MG63 (cell line): ENCODE data around the gene METTL27. TPM values are rescaled to one million over a fixed set of nuclear protein-coding genes. Genes with fewer than 3 reads are reported as not detected.
A peak's percentile ranks its signal among the peaks of the same experiment; 100 is the strongest.
"Not testable (repeated sequence)": the region's sequence is repeated elsewhere in the genome, so short reads cannot be mapped to it uniquely, and the experiment has no call there.

ENCODE experiments used
- DNase-seq: peaks from one replicate; pipeline ENCODE4 v3.0.0-alpha.2; 2020
- H3K27me3 ChIP-seq: fragments of 250-450 bp; sonication (Bioruptor Pico); 2 replicates; pipeline ENCODE4 v1.5.1; 2020; ENCODE audit warnings: mild to moderate bottlenecking, moderate library complexity
- H3K36me3 ChIP-seq: fragments of 250-450 bp; sonication (Bioruptor Pico); 2 replicates; pipeline ENCODE4 v1.5.1; 2020; ENCODE audit warnings: mild to moderate bottlenecking, moderate library complexity
- H3K4me3 ChIP-seq: fragments of 250-450 bp; sonication (Bioruptor Pico); 2 replicates; pipeline ENCODE4 v1.5.1; 2020; ENCODE audit warnings: mild to moderate bottlenecking, moderate library complexity
- H3K9me3 ChIP-seq: fragments of 250-450 bp; sonication (Bioruptor Pico); 2 replicates; pipeline ENCODE4 v1.5.1; 2020; ENCODE audit warnings: mild to moderate bottlenecking, moderate library complexity
- total RNA-seq: library from RNA; depleted of rRNA; stranded (reverse); fragments of >200 nt; shearing (Covaris generic); gene quantifications from 2 replicates; pipeline ENCODE4 v1.2.3, GENCODE V29; 2014; ENCODE audit warnings: low replicate concordance; rRNA removed

METTL27 gene
- total RNA-seq, 1 experiment from 2014 or later = not detected

DNA sequence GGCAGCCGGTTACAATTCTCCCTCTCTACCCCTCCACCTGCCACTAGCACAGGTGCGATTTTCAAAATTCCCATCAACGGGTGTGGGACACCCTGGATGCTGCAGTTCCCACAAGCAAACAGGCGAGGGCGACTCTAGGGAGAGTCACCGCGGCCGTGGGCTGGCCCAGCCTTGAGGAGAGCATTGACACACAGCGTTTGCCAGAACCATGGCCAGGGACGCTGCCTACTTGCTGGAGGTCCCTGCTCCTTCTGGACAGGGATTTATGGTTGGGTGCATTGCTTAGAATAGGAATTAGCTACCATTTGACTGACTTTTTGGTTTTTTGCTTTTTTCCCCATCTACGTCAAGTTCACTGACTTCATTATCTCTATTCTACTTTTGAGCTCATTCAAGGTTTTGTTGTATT is 30.6 kb downstream of the METTL27 start:
- no peaks in the 10 kb centered on the region for H3K27me3 ChIP-seq
- no peaks in the 10 kb centered on the region for H3K9me3 ChIP-seq
- no peak for DNase-seq
- H3K36me3 ChIP-seq = no peaks in the 10 kb centered on the region
- no peak overlapping the region for H3K4me3 ChIP-seq

DNA sequence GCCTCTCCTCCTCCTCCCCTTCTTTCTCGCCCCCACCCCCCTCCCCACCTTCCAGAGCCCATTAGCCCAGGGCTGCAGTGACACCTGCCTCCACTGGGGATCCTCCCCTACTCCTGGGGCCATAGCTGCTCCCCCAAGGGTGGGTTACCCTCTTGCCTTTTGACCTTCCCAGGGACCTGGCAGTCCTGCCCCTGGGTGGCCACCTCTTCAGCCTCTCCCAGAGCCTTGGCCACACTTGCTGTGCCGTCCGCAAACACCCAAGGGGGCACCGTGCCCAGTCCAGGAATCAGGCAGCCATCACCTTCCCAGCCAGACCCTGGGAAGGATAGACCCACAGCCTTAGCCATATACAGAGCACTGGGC is 31.3 kb downstream of the METTL27 start:
- DNase-seq = no peak
- no peak overlapping the region for H3K4me3 ChIP-seq
- H3K36me3 ChIP-seq = no peaks in the 10 kb centered on the region
- H3K9me3 ChIP-seq = no peaks in the 10 kb centered on the region
- no peaks in the 10 kb centered on the region for H3K27me3 ChIP-seq

GRCh38 chr7:73809467-73809951 is 32.8 kb downstream of the METTL27 start:
- Histone ChIP-seq H3K4me3 (no peak overlapping the region), H3K9me3 (no peaks in the 10 kb centered on the region), H3K27me3 (no peaks in the 10 kb centered on the region), H3K36me3 (no peaks in the 10 kb centered on the region)
- DNase-seq = no peak

DNA sequence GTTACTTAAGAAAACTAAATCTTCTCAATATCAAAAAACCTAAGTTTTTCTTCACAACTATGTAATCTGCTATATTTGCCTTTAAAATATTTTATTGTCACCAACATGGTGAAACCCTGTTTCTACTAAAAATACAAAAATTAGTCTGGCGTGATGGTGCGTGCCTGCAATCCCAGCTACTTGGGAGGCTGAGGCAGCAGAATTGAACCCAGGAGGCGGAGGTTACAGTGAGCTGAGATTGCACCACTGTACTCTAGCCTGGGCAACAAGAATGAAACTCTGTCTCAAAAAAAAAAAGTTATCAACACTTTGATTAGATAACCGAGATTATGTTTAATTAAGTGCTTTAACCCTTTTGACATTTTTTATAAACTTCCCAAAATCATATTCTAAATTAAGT is 39.9 kb downstream of the METTL27 start:
- Histone ChIP-seq H3K9me3 (no peaks in the 10 kb centered on the region), H3K27me3 (no peaks in the 10 kb centered on the region), H3K4me3 (no peak overlapping the region), H3K36me3 (no peaks in the 10 kb centered on the region)
- no peak for DNase-seq

GRCh38 chr7:73801577-73801976 is 40.7 kb downstream of the METTL27 start:
- H3K9me3 ChIP-seq = no peaks in the 10 kb centered on the region
- H3K36me3 ChIP-seq = no peaks in the 10 kb centered on the region
- H3K4me3 ChIP-seq = no peak overlapping the region
- H3K27me3 ChIP-seq = no peaks in the 10 kb centered on the region
- DNase-seq = no peak

DNA sequence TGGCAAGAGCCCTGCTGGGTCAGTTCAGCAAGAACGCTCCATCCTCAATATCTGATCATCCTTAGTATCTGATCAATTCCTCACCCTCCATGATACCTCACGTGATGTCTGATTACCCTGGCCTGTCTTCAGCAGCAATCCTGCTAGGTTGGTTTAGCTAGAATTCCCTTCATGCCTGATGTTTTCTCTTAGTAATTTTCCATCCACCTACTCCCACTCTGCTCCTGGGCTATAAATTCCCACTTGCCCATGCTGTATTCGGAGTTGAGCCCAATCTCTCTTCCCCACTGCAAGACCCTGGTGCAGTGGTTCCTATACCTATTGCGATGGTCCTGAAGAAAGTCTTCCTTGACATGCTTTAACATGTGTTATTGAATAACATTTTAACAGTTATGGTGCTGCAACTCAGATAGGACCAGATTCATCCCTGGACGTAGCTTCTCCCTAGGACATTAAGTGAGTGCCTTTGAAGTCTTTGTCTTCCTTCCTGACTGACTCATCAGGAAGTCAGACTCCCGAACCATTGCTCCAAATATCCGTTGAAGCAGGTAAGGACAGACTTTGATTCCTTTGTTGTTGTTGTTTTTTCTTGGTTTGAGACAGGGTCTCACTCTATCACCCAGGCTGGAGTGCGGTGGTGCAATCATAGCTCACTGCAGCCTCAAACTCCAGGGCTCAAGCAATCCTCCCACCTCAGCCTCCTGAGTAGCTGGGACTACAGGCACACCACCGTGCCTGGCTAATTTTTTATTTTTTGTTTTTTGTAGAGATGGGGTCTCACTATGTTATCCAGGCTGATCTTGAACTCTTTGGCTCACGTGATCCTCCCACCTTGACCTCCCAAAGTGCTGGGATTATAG is 42.8 kb downstream of the METTL27 start:
- Histone ChIP-seq H3K9me3 (no peaks in the 10 kb centered on the region), H3K27me3 (no peaks in the 10 kb centered on the region)
- DNase-seq = no peak

DNA sequence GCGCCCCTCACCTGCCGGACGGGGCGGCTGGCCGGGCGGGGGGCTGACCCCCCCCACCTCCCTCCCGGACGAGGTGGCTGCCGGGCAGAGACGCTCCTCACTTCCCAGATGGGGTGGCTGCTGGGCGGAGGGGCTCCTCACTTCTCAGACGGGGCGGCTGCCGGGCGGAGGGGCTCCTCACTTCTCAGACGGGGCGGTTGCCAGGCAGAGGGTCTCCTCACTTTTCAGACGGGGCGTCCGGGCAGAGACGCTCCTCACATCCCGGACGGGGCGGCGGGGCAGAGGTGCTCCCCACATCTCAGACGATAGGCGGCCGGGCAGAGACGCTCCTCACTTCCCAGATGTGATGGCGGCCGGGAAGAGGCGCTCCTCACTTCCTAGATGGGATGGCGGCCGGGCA is 45.1 kb downstream of the METTL27 start:
- not testable (repeated sequence) for H3K9me3 ChIP-seq, H3K4me3 ChIP-seq, H3K36me3 ChIP-seq, DNase-seq, H3K27me3 ChIP-seq

More for the DNA sequence above, 42.8 kb downstream of the METTL27 start:
- H3K4me3 ChIP-seq = no peak overlapping the region
- no peaks in the 10 kb centered on the region for H3K36me3 ChIP-seq

- not testable (repeated sequence) for H3K36me3 ChIP-seq, H3K4me3 ChIP-seq, DNase-seq, H3K27me3 ChIP-seq, H3K9me3 ChIP-seq
These were observed 45.7 kb downstream of the METTL27 start for GRCh38 chr7:73796656-73797055.

- not testable (repeated sequence) for H3K27me3 ChIP-seq, H3K9me3 ChIP-seq, H3K36me3 ChIP-seq, H3K4me3 ChIP-seq, DNase-seq
These were observed 47.1 kb downstream of the METTL27 start for GRCh38 chr7:73795188-73795587.

- DNase-seq, H3K36me3 ChIP-seq, H3K9me3 ChIP-seq: not testable (repeated sequence)
These were observed 51.1 kb downstream of the METTL27 start for GRCh38 chr7:73791170-73791690.

DNA sequence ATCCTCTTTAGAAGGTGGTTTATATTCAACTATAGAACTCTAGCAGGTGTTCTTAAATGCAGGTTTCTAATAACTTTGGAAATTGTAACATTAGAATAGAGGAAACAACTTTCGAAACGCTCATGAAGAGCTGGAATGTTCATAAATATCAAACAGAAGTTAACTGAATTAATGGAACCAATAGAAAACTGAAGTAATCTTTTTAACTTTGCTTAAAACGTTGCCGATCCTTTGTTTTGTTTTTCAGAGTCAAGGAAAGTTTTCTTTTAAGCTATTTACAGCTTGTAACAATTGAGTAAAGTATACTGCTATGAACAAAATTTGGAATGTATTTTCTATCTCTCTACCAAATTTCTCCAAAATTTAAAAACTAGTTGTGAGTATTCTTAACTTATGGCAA is 53.3 kb downstream of the METTL27 start:
- H3K9me3 ChIP-seq = no peaks in the 10 kb centered on the region
- no peaks in the 10 kb centered on the region for H3K27me3 ChIP-seq
- no peak for DNase-seq
- H3K4me3 ChIP-seq = no peak overlapping the region
- H3K36me3 ChIP-seq = no peaks in the 10 kb centered on the region

More at GRCh38 chr7:73791170-73791690, 51.1 kb downstream of the METTL27 start:
- H3K27me3 ChIP-seq, H3K4me3 ChIP-seq: not testable (repeated sequence)

GRCh38 chr7:73787786-73788048 is 54.6 kb downstream of the METTL27 start:
- not testable (repeated sequence) for H3K4me3 ChIP-seq, H3K36me3 ChIP-seq, H3K27me3 ChIP-seq, DNase-seq, H3K9me3 ChIP-seq

DNA sequence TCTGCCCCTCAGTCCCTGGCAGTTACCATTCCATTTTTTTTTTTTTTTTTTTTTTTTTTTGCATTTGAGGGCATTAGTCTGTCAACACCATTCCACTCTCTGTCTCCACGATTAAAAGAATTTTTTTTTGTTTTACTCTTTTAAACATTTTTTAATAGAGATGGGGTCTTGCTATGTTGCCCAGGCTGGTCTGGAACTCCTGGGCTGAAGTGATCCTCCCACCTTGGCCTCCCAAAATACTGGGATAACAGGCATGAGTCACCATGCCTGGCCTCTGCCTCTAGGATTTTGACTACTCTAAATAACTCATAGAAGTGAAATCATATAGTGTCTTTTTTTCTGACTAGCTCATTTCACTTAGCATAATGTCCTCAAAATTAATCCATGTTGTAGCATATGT is 55.7 kb downstream of the METTL27 start:
- no peaks in the 10 kb centered on the region for H3K27me3 ChIP-seq
- DNase-seq = peak; percentile 21
- no peaks in the 10 kb centered on the region for H3K9me3 ChIP-seq
- H3K4me3 ChIP-seq = no peak overlapping the region
- H3K36me3 ChIP-seq = no peaks in the 10 kb centered on the region

Other genes with a start within 250 kb of the METTL27 start
- gene MLXIPL, start 218.0 kb downstream of the METTL27 start, total RNA-seq = not detected in 2 replicates
- 1.4 and 2.6 TPM in 2 replicates for gene VPS37D, start 174.7 kb downstream of the METTL27 start, total RNA-seq
- 5.6 and 6.8 TPM in 2 replicates for gene DNAJC30, start 159.1 kb downstream of the METTL27 start, total RNA-seq
- 88.8 and 104 TPM in 2 replicates for gene BUD23, start 158.9 kb downstream of the METTL27 start, total RNA-seq
- 3.8 and 7.8 TPM in 2 replicates for gene STX1A, start 122.8 kb downstream of the METTL27 start, total RNA-seq
- 5.0 and 16.7 TPM in 2 replicates for gene ABHD11, start 103.7 kb downstream of the METTL27 start, total RNA-seq
- not detected in 2 replicates for gene CLDN3, start 72.2 kb downstream of the METTL27 start, total RNA-seq
- gene CLDN4, start 11.5 kb downstream of the METTL27 start, total RNA-seq = not detected in 2 replicates
- not detected in 2 replicates for gene TMEM270, start 18.6 kb upstream of the METTL27 start, total RNA-seq
- gene ELN, start 185.7 kb upstream of the METTL27 start, total RNA-seq = not detected in 2 replicates
- gene LIMK1, start 241.3 kb upstream of the METTL27 start, total RNA-seq = 13.2 and 26.9 TPM in 2 replicates